ENCODE data around the gene RNU6-9.

The RNU6-9 gene

DNA sequence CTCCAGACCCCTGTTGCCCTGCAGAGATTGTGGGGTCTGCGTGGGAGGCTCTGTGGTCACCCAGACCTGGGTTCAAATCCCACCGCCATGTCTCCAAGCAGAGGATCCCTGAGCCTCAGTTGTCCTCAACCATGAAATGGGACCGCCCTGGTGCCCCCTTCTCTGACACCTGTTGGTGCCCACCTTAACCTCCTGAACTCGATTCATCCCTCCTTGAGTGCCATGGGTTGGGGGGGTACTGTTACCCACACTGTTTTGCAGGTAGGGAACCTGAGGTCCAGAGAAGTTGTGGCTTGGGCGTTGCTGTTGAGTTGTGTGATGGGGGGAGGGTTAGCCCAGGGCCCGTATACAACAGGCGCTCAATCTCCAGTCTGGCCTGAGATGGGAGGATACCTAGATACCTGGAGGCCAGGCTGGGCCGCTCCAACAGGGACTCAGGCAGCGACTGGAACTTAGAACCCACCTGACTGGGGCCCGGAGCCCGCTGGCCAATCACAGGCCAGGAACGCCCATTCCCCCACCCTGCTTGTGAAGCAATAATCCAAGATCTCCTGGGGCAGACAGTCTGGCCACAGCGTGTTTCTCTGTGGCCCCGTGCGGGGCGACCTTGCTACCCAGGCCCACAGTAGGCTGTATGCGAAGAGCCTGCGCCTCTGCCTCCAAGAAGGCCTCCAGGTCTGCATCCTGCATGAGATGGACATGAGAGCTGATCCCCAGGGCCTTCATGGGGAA lies 35.4 kb downstream of the RNU6-9 start:
- H3K4me3 Mint-ChIP-seq, result no peak overlapping the region
- no peaks in the 10 kb centered on the region for H3K9me3 Mint-ChIP-seq
- no peaks in the 10 kb centered on the region for H3K27me3 Mint-ChIP-seq
- no peak overlapping the region for H3K27ac Mint-ChIP-seq
- H3K4me1 Mint-ChIP-seq, result peaks cover 9% of the 10 kb centered on the region
- no peaks in the 10 kb centered on the region for H3K36me3 Mint-ChIP-seq

DNA sequence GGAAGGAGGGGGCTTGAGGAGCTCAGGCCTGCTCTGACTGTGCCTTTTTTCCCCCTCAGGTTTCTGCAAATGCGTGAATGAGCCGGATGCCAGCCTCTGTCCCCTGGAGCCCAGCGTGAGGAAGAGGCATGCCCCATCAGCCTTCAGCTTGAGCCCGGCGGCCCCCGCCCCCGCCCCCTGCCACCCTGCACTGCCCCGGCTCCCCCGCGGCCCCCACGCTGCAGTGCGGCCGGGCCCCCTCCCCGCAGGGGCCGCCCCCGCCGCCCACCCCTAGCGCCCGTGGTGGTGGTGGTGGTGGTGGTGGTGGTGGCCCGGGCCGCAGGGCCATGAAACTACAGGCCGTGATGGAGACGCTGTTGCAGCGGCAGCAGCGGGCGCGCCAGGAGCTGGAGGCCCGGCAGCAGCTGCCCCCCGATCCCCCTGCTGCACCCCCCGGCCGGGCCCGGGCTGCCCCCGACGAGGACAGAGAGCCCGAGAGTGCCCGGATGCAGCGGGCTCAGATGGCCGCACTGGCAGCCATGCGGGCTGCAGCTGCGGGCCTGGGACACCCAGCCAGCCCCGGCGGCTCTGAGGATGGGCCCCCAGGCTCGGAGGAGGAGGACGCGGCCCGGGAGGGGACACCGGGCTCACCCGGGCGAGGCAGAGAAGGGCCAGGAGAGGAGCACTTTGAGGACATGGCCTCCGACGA lies 36.1 kb downstream of the RNU6-9 start:
- Mint-ChIP-seq H3K9me3 (no peaks in the 10 kb centered on the region), H3K4me3 (no peak overlapping the region), H3K4me1 (peaks cover 9% of the 10 kb centered on the region), H3K27ac (no peak overlapping the region), H3K27me3 (no peaks in the 10 kb centered on the region), H3K36me3 (no peaks in the 10 kb centered on the region)

DNA sequence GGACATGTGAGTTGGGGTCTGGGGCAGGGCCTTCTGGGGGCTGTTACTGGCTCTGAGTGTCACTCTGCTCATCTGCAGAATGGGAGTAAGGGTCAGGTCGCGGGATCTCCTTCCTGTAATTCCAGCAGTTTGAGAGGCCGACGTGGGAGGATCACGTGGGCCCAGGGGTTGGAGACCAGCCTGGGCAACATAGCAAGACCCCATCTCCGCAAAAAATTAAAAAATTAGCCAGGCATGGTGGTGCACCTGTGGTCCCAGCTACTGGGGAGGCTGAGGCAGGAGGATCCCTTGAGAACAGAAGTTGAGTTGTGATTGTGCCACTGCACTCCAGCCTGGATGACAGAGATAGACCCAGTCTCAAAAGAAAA lies 36.6 kb downstream of the RNU6-9 start:
- no peak overlapping the region for H3K4me3 Mint-ChIP-seq
- H3K9me3 Mint-ChIP-seq, result no peaks in the 10 kb centered on the region
- H3K27me3 Mint-ChIP-seq, result no peaks in the 10 kb centered on the region
- no peaks in the 10 kb centered on the region for H3K36me3 Mint-ChIP-seq
- no peak overlapping the region for H3K27ac Mint-ChIP-seq
- peaks cover 9% of the 10 kb centered on the region for H3K4me1 Mint-ChIP-seq

DNA sequence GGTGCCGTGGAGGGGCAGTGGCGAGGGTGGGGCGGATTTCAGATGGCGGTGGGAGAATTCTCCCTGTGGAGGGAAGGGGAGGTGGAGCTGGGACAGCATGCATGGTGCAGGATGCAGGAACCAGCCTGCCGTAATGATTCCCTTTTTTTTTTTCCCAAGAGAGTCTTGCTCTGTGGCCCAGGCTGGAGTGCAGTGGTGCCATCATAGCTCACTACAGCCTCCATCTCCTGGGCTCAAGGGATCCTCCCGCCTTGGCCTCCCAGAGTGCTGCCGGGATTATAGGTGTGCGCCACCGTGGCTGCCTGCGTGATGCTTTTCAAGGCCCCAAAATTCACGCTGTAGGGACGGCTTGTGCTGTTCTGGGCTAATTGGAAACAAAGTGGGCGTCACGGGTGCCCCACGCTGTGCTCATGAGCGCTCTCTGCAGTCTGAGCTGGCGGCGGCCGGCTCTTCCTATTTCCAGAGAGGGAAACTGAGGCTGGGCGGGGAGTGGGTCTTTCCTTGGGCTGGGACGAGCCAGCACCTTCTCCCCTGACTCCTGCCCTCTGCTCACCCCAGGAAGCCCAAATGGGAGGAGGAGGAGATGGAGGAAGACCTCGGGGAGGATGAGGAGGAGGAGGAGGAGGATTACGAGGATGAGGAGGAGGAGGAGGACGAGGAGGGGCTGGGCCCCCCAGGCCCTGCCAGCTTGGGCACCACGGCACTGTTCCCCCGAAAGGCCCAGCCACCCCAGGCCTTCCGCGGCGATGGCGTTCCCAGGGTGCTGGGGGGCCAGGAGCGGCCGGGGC lies 38.8 kb downstream of the RNU6-9 start:
- H3K4me1 Mint-ChIP-seq, result peaks cover 10% of the 10 kb centered on the region
- no peak overlapping the region for H3K4me3 Mint-ChIP-seq
- H3K9me3 Mint-ChIP-seq, result no peaks in the 10 kb centered on the region
- H3K27me3 Mint-ChIP-seq, result no peaks in the 10 kb centered on the region
- H3K36me3 Mint-ChIP-seq, result no peaks in the 10 kb centered on the region
- H3K27ac Mint-ChIP-seq, result no peak overlapping the region

DNA sequence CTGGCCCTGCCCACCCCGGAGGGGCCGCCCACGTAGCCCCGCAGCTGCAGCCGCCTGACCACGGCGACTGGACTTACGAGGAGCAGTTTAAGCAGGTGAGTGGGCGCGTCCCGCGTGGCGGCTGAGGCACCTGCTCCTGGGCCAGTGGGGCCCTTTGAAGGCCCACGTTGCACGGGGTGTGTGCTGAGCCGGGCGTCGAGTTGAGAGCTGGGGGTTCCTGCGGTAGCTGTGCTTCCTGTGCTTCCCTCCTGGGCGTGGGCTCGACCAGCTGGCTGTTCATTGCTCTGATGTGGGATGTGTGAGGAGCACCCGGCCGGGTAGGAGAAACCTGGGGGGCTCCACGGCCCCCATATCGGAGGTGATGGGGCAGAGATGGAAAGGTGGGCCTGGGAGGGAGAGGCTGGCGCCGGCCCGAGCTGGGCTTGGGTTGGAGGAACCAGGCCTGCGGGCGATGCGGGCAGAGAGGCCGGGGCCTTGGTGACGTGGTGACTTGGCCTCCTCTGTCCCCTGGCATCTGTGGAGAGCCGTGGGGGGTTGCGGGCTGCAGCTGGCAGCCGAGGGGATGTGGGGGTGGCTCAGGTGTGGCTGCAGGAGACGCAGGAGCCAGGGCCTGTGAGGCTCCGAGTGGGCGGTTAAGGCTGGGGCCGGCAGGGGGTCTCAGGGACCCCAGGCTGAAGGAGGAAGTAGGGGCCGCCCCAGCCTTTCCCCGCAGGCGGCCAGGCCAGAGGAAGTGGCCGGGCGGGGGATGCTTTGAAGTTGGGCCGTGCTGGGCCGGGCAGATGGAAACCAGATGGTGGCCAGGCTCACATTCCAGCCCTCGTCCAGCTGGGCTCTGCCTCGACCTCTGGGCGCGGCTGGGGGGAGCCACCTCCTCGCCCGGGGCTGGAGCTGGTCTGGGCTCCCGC lies 39.6 kb downstream of the RNU6-9 start:
- no peak overlapping the region for H3K27ac Mint-ChIP-seq
- peaks cover 15% of the 10 kb centered on the region for H3K4me1 Mint-ChIP-seq
- H3K36me3 Mint-ChIP-seq, result no peaks in the 10 kb centered on the region
- H3K9me3 Mint-ChIP-seq, result no peaks in the 10 kb centered on the region
- H3K27me3 Mint-ChIP-seq, result no peaks in the 10 kb centered on the region
- peak overlapping the region; percentile 75 for H3K4me3 Mint-ChIP-seq

DNA sequence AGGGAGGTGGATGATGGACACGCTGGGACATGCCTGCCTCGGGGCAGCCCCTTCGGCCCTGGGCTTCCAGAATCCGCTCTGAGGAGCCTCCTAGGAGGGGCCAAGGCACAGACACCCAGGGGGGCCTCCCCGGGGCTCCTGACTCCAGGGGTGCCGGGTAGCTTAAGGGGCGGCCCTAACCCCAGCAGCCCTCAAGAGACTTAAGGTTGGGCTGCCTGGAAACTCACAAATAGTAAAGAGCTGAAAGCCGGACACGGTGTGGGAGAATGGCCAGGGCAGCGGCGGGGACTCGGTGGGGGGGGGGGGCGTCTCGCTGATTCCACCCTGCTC lies 40.2 kb downstream of the RNU6-9 start:
- Mint-ChIP-seq H3K4me3 (no peak overlapping the region), H3K4me1 (peaks cover 19% of the 10 kb centered on the region), H3K36me3 (no peaks in the 10 kb centered on the region), H3K27me3 (no peaks in the 10 kb centered on the region), H3K9me3 (no peaks in the 10 kb centered on the region), H3K27ac (no peak overlapping the region)

DNA sequence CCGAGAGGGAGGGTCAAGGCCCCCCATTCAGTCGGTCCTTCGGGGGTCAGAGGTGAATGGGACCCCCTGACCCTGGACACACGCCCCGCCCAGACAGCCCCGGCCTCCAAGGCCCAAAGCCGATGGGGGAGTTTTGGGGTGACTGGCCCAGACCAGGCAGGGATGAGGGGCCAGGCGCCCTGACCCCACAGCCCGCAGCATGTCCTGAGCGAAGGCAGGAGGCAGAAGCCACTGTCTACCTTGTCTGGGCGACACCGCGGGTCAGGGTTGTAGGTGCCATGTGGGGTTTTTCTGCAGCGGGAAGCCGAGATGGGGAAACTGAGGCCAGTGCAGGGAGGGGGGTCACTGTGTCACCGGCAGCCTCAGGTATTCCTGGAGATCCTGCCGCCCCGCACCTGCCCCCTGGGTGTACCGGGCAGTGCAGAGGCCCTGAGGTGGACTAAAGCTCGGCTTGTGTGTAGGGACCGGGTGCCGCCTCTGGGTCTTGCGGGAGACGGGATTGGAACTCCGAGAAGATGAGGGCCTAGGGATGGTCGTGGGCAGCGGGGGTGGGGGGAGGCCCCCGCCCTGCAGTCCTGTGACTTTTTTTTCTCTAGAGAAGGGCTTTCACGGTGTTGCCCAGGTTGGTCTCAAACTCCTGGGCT lies 41.0 kb downstream of the RNU6-9 start:
- H3K4me1 Mint-ChIP-seq, result peaks cover 21% of the 10 kb centered on the region
- no peaks in the 10 kb centered on the region for H3K9me3 Mint-ChIP-seq
- no peak overlapping the region for H3K27ac Mint-ChIP-seq
- H3K27me3 Mint-ChIP-seq, result no peaks in the 10 kb centered on the region
- H3K36me3 Mint-ChIP-seq, result no peaks in the 10 kb centered on the region
- no peak overlapping the region for H3K4me3 Mint-ChIP-seq

DNA sequence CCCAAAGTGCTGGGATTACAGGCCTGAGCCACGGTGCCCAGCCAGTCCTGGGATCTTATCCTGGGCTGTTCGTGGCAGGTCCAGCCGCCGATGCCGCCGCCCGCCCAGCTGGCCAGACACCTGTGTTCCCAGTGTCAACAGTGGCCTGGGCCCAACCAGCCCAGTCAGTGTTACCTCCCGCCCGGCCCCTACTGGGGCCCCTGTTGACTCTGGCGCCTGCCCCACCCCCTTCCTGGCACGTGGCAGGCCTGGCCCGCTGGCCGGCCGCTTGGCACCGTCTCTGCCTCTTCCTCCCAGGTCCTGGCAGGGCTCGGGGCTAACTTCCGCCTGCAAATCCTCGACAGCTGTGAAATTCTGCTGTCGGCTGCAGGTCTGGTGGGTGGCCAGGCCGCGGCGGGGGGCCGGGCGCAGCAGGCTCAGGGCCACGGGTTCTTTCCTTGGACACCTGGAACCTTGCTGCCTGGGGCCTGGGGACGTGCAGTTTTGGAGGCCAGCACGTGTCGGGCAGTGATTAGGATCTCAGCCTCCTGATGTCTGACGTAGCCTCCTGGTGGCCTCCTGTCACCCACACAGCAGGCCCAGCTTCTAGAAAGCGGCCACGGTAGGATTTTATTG lies 41.7 kb downstream of the RNU6-9 start:
- H3K4me1 Mint-ChIP-seq, result peaks cover 27% of the 10 kb centered on the region
- no peaks in the 10 kb centered on the region for H3K27me3 Mint-ChIP-seq
- no peak overlapping the region for H3K4me3 Mint-ChIP-seq
- H3K27ac Mint-ChIP-seq, result no peak overlapping the region
- no peaks in the 10 kb centered on the region for H3K36me3 Mint-ChIP-seq
- no peaks in the 10 kb centered on the region for H3K9me3 Mint-ChIP-seq

DNA sequence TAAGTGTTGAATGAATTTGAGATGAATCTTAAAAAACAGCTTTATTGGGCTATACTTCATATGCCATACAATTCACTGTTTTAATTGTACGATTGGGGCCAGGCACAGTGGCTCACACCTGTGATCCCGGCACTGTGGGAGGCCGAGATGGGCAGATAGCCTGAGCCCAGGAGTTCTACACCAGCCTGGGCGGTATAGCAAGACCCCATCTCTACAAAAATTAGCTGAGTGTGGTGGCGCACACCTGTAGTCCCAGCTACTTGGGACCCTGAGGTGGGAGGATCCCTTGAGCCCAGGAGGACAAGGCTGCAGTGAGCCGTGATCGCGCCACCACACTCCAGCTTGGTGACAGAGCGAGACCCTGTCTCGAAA lies 42.9 kb downstream of the RNU6-9 start:
- no peak overlapping the region for H3K27ac Mint-ChIP-seq
- no peaks in the 10 kb centered on the region for H3K9me3 Mint-ChIP-seq
- peaks cover 34% of the 10 kb centered on the region for H3K4me1 Mint-ChIP-seq
- H3K36me3 Mint-ChIP-seq, result no peaks in the 10 kb centered on the region
- no peaks in the 10 kb centered on the region for H3K27me3 Mint-ChIP-seq
- no peak overlapping the region for H3K4me3 Mint-ChIP-seq

DNA sequence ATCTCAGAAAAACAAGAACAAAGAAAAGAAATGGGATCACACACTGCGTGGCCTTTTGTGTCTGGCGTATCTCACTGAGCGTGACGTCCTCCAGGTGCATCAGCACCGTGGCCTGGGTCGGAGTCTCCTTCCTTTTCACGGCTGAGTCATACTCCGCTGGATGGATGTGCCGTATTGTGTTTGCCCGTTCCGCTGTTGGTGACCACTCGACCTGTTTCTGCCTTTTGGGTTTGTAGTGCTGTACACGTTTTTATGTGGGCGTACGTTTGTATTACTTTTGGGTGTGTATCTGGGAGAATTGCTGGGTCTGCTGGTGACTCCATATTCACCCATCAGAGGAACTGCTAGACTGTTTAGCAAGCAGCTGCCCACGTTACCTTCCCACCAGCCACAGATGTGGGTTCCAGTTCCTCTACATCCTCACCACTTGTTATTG lies 44.0 kb downstream of the RNU6-9 start:
- Mint-ChIP-seq H3K36me3 (no peaks in the 10 kb centered on the region), H3K4me1 (peaks cover 36% of the 10 kb centered on the region), H3K4me3 (no peak overlapping the region), H3K9me3 (no peaks in the 10 kb centered on the region), H3K27ac (peak overlapping the region; percentile 7), H3K27me3 (no peaks in the 10 kb centered on the region)

DNA sequence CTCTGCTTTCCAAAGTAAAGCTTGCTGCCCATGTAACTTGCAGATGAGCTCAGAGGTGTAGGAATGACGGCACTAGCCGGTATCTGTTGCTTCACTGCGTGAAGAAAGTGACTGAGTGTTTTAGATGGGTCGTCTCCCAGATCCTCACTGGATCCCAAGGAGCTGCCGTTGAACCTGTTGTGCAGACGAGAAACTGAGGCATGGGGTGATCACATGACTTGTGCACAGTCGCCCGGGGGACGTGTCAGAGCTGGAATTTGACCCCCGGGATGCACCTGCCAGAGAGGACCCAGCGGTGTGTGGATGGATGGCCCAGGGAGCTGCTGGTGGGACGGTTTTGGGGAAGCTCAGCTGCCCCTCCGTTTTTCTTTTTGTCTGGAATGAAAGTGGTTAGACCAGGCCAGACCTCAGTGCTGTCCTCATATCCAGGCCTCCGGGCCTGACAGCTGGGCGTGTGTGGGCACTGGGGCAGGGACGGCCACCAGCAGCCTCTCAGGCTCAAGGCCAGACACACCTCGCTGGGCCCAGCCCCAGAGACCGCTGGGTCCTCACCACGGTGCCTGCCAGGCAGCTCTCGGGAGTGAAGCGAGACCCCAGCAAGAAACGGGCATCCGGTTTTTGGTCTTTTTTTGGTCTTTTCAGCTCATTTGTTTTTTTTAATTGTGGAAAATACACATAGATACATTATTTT lies 45.1 kb downstream of the RNU6-9 start:
- H3K27ac Mint-ChIP-seq, result peak overlapping the region; percentile 2
- H3K4me1 Mint-ChIP-seq, result peaks cover 31% of the 10 kb centered on the region
- H3K4me3 Mint-ChIP-seq, result peak overlapping the region; percentile 30
- H3K36me3 Mint-ChIP-seq, result no peaks in the 10 kb centered on the region
- H3K27me3 Mint-ChIP-seq, result no peaks in the 10 kb centered on the region
- no peaks in the 10 kb centered on the region for H3K9me3 Mint-ChIP-seq

DNA sequence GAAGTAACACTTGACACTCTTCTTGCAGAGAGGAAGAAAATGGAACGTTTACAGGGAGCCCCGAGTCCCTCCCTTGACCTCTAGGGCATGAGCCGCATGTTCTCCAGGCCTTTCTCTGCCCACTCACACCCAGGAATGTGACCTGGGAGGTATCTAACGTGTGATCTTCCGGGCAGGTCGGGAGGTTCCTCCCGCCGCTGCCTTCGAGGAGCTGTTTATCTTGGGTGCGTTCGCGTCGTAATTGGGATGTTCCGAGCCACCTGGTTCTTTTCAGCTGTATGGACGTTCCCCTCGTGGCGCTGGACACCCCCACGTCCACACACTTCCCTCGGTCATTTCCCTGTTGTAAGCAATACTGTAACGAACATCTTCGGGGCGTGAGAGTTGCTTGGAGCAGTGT lies 46.2 kb downstream of the RNU6-9 start:
- H3K27me3 Mint-ChIP-seq, result no peaks in the 10 kb centered on the region
- H3K9me3 Mint-ChIP-seq, result no peaks in the 10 kb centered on the region
- H3K4me1 Mint-ChIP-seq, result peaks cover 31% of the 10 kb centered on the region
- no peak overlapping the region for H3K27ac Mint-ChIP-seq
- peak overlapping the region; percentile 26 for H3K4me3 Mint-ChIP-seq
- no peaks in the 10 kb centered on the region for H3K36me3 Mint-ChIP-seq

DNA sequence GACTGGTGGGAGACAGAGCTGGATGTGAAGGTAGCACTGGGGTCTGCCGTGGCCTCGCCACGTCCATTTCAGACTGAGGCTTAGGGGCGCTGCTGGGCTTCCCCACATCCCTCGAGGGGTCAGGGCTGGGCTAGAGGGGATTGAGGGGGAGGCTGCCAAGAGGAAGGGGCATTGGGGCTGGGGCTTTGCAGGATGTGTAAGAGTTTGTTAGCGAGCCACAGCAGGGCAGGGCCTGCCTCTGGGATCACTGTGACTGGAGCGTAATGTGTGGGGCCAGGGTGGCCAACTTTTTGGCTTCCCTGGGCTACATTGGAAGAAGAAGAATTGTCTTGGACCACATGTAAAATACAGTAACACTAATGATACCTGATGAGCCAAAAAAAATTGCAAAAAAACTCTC lies 46.6 kb downstream of the RNU6-9 start:
- peaks cover 31% of the 10 kb centered on the region for H3K4me1 Mint-ChIP-seq
- H3K27me3 Mint-ChIP-seq, result no peaks in the 10 kb centered on the region
- no peaks in the 10 kb centered on the region for H3K9me3 Mint-ChIP-seq
- peak overlapping the region; percentile 84 for H3K4me3 Mint-ChIP-seq
- H3K27ac Mint-ChIP-seq, result peak overlapping the region; percentile 82
- no peaks in the 10 kb centered on the region for H3K36me3 Mint-ChIP-seq

DNA sequence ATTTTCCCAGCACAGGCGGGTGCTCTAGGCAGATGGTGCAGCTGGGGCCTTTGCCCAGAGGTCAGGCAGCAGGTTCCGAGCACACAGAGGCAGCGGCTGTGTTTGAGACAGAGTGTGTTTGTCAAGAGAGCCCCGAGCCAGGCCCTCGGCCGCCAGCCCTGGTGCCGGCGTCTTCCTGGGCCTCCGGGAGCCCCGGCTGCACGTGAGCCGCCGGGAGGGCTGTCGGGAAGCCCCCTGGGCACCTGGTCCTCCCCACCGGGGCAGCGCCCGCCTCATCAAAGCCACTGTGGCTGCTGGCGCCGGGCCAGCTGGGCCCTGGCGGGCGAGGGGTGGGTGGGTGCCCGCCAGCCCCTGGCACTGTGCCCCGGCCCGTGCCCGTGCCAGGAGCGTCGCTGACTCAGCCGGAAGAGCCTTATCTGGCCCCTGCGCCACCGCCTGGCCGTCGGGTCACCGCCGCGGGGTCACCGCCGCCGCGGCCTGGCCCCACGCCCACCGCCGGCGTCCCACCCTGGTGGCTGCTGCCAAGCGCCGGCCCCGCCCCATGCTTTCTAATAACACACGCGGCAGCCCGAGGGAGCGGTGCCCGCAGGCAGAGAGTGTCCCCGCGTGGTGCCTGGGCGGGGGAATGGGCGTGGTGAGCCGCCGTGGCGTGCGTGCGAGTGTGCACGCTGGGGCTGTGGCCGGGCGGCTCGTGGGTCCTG lies 47.5 kb downstream of the RNU6-9 start:
- H3K9me3 Mint-ChIP-seq, result no peaks in the 10 kb centered on the region
- H3K4me1 Mint-ChIP-seq, result peaks cover 31% of the 10 kb centered on the region
- no peaks in the 10 kb centered on the region for H3K36me3 Mint-ChIP-seq
- peak overlapping the region; percentile 82 for H3K27ac Mint-ChIP-seq
- H3K4me3 Mint-ChIP-seq, result peak overlapping the region; percentile 84
- H3K27me3 Mint-ChIP-seq, result no peaks in the 10 kb centered on the region

All from activated naive CD4-positive, alpha-beta T cell treated with anti-CD3 and anti-CD28 coated beads, Interleukin-2, amount 50 U/mL, for 24 hours (primary cell).